Neural progenitor cell (in vitro differentiated cells): ENCODE results near the gene BRIX1.

ENCODE experiments used
- EZH2 ChIP-seq: fragments of 200-600 bp; sonication (generic); IDR thresholded peaks from 2 replicates; pipeline ENCODE4 v1.6.1; 2017; ENCODE audit warnings: antibody characterized with exemption, mild to moderate bottlenecking, moderate library complexity
- TF ChIP-seq, protein P1 (sequence below): fragments of 200-600 bp; sonication (generic); IDR thresholded peaks from 2 replicates; pipeline ENCODE4 v1.5.1; 2017; ENCODE audit warnings: antibody characterized with exemption, mild to moderate bottlenecking

DNA sequence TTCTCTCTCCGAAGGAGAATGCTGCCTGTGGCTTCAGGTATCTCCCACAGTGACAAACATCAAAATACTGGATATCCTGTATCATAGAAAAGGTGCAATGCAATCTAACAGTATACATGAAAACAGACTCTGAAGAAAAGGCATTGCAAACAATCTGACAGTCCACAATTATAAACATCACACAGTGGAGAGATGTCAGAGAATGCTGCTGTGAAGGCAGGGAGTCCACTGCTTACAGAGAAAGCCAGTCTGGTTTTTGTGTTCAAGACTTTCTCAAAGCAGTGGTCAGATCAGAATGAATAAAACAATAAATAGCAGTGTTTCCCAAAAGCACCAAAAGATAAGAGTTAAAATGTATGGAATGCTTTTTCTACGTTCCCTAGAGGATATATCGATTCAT lies 47.9 kb upstream of the BRIX1 start:
- no peak for TF ChIP-seq EZH2
- TF ChIP-seq, protein P1, sequence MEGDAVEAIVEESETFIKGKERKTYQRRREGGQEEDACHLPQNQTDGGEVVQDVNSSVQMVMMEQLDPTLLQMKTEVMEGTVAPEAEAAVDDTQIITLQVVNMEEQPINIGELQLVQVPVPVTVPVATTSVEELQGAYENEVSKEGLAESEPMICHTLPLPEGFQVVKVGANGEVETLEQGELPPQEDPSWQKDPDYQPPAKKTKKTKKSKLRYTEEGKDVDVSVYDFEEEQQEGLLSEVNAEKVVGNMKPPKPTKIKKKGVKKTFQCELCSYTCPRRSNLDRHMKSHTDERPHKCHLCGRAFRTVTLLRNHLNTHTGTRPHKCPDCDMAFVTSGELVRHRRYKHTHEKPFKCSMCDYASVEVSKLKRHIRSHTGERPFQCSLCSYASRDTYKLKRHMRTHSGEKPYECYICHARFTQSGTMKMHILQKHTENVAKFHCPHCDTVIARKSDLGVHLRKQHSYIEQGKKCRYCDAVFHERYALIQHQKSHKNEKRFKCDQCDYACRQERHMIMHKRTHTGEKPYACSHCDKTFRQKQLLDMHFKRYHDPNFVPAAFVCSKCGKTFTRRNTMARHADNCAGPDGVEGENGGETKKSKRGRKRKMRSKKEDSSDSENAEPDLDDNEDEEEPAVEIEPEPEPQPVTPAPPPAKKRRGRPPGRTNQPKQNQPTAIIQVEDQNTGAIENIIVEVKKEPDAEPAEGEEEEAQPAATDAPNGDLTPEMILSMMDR = no peak
